Coronary artery (tissue), 2 donors: ENCODE measurements around the gene MYLK3.
A peak's percentile ranks its signal among the peaks of the same experiment; 100 is the strongest.

Experiments used
- DNase-seq: peaks from one replicate; pipeline ENCODE4 v3.0.0-alpha.2; 2017; ENCODE audit warnings: low spot score
- H3K27ac ChIP-seq, 2 donors: fragments of 200-600 bp; sonication (generic); one replicate each; pipeline ENCODE4 v1.5.1; 2016 to 2019
- H3K4me3 ChIP-seq: fragments of 200-600 bp; sonication (generic); 2 replicates; pipeline ENCODE4 v1.5.1; 2016; ENCODE audit warnings: mild to moderate bottlenecking, moderate library complexity
- CTCF ChIP-seq: fragments of 200-600 bp; sonication (generic); IDR thresholded peaks from one replicate; pipeline ENCODE4 v1.5.1; 2019; ENCODE audit warnings: antibody characterized with exemption

The MYLK3 gene

GRCh38 chr16:46759309-46759708, 11.2 kb upstream of the MYLK3 start:
- no peak for TF ChIP-seq CTCF
- Histone ChIP-seq H3K4me3 (no peak overlapping the region), H3K27ac (no peak overlapping the region)
- DNase-seq = no peak

GRCh38 chr16:46757339-46758050, 9.4 kb upstream of the MYLK3 start:
- TF ChIP-seq CTCF = no peak
- Histone ChIP-seq H3K4me3 (peak overlapping the region; percentile 10), H3K27ac (no peak overlapping the region)
- DNase-seq = no peak

GRCh38 chr16:46756772-46757171, 8.6 kb upstream of the MYLK3 start:
- Histone ChIP-seq H3K4me3 (no peak overlapping the region), H3K27ac (no peak overlapping the region)
- no peak for TF ChIP-seq CTCF
- DNase-seq = no peak

GRCh38 chr16:46753015-46753414, 4.9 kb upstream of the MYLK3 start:
- DNase-seq = no peak
- no peak for TF ChIP-seq CTCF
- Histone ChIP-seq H3K4me3 (no peak overlapping the region), H3K27ac (no peak overlapping the region)

GRCh38 chr16:46751381-46751780, 3.2 kb upstream of the MYLK3 start:
- DNase-seq = no peak
- no peak overlapping the region for H3K27ac ChIP-seq
- no peak for TF ChIP-seq CTCF
- H3K4me3 ChIP-seq = no peak overlapping the region

- Histone ChIP-seq H3K4me3 (no peak overlapping the region), H3K27ac (no peak overlapping the region)
- no peak for TF ChIP-seq CTCF
- DNase-seq = peak; percentile 21
These were observed 896 bp upstream of the MYLK3 start for GRCh38 chr16:46748775-46749705.
